ENCODE measurements around the gene DSCAM.

DSCAM gene

GRCh38 chr21:40253112-40253511, 593.8 kb downstream of the DSCAM start:
- DNase-seq (ENCODE audit: low read depth in 2 of 2), result no peak

- DNase-seq (ENCODE audit: low read depth in 2 of 2), result no peak
These were observed 596.3 kb downstream of the DSCAM start for GRCh38 chr21:40250514-40251294.

GRCh38 chr21:40244981-40245380, 602.0 kb downstream of the DSCAM start:
- DNase-seq (ENCODE audit: low read depth in 2 of 2), result no peak

GRCh38 chr21:40243685-40244084, 603.3 kb downstream of the DSCAM start:
- DNase-seq (ENCODE audit: low read depth in 2 of 2), result no peak

GRCh38 chr21:40242586-40243265, 604.2 kb downstream of the DSCAM start:
- no peak for DNase-seq (ENCODE audit: low read depth in 2 of 2)

- DNase-seq (ENCODE audit: low read depth in 2 of 2), result no peak
These were observed 611.4 kb downstream of the DSCAM start for GRCh38 chr21:40235528-40235927.

GRCh38 chr21:40231979-40232378, 615.0 kb downstream of the DSCAM start:
- DNase-seq (ENCODE audit: low read depth in 2 of 2), result no peak

GRCh38 chr21:40227096-40227495, 619.9 kb downstream of the DSCAM start:
- DNase-seq (ENCODE audit: low read depth in 2 of 2), result no peak

- DNase-seq (ENCODE audit: low read depth in 2 of 2), result no peak
These were observed 631.0 kb downstream of the DSCAM start for GRCh38 chr21:40215941-40216340.

GRCh38 chr21:40210251-40210650, 636.7 kb downstream of the DSCAM start:
- no peak for DNase-seq (ENCODE audit: low read depth in 2 of 2)

- no peak for DNase-seq (ENCODE audit: low read depth in 2 of 2)
These were observed 638.0 kb downstream of the DSCAM start for GRCh38 chr21:40208948-40209345.

- DNase-seq (ENCODE audit: low read depth in 2 of 2), result no peak
These were observed 638.6 kb downstream of the DSCAM start for GRCh38 chr21:40208206-40208947.

- no peak for DNase-seq (ENCODE audit: low read depth in 2 of 2)
These were observed 646.0 kb downstream of the DSCAM start for GRCh38 chr21:40200946-40201345.

GRCh38 chr21:40200126-40200525, 646.8 kb downstream of the DSCAM start:
- DNase-seq (ENCODE audit: low read depth in 2 of 2), result no peak

GRCh38 chr21:40194185-40194980, 652.6 kb downstream of the DSCAM start:
- DNase-seq (ENCODE audit: low read depth in 2 of 2), result no peak

- DNase-seq (ENCODE audit: low read depth in 2 of 2), result no peak
These were observed 655.3 kb downstream of the DSCAM start for GRCh38 chr21:40191616-40192015.

GRCh38 chr21:40191196-40191595, 655.8 kb downstream of the DSCAM start:
- DNase-seq (ENCODE audit: low read depth in 2 of 2), result no peak

GRCh38 chr21:40187946-40188654, 658.9 kb downstream of the DSCAM start:
- no peak for DNase-seq (ENCODE audit: low read depth in 2 of 2)

- DNase-seq (ENCODE audit: low read depth in 2 of 2), result no peak
These were observed 659.7 kb downstream of the DSCAM start for GRCh38 chr21:40187244-40187643.

- DNase-seq (ENCODE audit: low read depth in 2 of 2), result no peak
These were observed 660.9 kb downstream of the DSCAM start for GRCh38 chr21:40186045-40186444.

GRCh38 chr21:40185208-40185607, 661.8 kb downstream of the DSCAM start:
- no peak for DNase-seq (ENCODE audit: low read depth in 2 of 2)
